ENCODE results near the gene SND1.

SND1 gene

GRCh38 chr7:127957886-127958285 lies 305.9 kb downstream of the SND1 start:
- Histone ChIP-seq H3K9me2 (replicated peaks; ENCODE audit: insufficient read depth, low read length) (no peaks in the 10 kb centered on the region), H3K36me3 (replicated peaks; ENCODE audit: insufficient read depth, low read length) (no peaks in the 10 kb centered on the region; the same call in 1 of the 2 replicates), H3K27ac (ENCODE audit: low read length) (no peak overlapping the region), H2AFZ (ENCODE audit: low read length) (no peak overlapping the region), H3K27me3 (replicated peaks; ENCODE audit: insufficient read depth, low read length) (no peaks in the 10 kb centered on the region), H3K4me1 (ENCODE audit: low read length) (peaks cover 29% of the 10 kb centered on the region), H3K4me2 (ENCODE audit: low read depth, low read length) (no peak overlapping the region), H3K9ac (ENCODE audit: low read length) (no peak overlapping the region), H3K9me3 (replicated peaks; ENCODE audit: insufficient read depth, low read length) (no peaks in the 10 kb centered on the region), H3K79me2 (ENCODE audit: low read length) (peaks cover 76% of the 10 kb centered on the region), H4K20me1 (ENCODE audit: insufficient read depth, low read length) (no peaks in the 10 kb centered on the region), H3K4me3 (ENCODE audit: low read length) (no peak overlapping the region), H3F3A (ENCODE audit: insufficient read depth, low read length) (peaks cover 9% of the 10 kb centered on the region; the same call in 1 of the 2 replicates)
- DNase-seq, result no peak
- no peak for TF ChIP-seq EZH2 (optimal IDR thresholded peaks at IDR 0.05; ENCODE audit: low read depth, low read length)
- TF ChIP-seq, protein P1, sequence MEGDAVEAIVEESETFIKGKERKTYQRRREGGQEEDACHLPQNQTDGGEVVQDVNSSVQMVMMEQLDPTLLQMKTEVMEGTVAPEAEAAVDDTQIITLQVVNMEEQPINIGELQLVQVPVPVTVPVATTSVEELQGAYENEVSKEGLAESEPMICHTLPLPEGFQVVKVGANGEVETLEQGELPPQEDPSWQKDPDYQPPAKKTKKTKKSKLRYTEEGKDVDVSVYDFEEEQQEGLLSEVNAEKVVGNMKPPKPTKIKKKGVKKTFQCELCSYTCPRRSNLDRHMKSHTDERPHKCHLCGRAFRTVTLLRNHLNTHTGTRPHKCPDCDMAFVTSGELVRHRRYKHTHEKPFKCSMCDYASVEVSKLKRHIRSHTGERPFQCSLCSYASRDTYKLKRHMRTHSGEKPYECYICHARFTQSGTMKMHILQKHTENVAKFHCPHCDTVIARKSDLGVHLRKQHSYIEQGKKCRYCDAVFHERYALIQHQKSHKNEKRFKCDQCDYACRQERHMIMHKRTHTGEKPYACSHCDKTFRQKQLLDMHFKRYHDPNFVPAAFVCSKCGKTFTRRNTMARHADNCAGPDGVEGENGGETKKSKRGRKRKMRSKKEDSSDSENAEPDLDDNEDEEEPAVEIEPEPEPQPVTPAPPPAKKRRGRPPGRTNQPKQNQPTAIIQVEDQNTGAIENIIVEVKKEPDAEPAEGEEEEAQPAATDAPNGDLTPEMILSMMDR (IDR thresholded peaks at IDR 0.05; ENCODE audit: low read length), result no peak
- no peak for TF ChIP-seq EZH2phosphoT487 (IDR thresholded peaks at IDR 0.05; ENCODE audit: low read length)

DNA sequence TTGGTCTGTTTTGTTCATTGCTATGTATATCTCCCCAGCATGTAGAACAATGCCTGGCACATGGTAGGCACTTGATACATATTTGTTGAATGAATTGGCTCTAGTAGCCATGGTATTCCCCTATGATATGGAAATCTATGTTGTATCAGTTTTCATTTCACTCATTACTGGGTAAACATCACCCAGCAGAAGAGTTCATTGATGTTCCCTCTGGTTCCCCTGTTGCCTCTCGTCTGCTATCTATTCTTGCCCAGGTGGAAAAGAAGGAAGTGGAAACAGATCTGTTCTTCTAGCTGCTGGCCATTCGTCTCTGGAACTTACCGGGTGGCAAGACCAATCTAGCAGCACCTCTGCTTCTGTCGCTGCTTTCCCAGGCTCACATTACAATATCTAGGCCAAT lies 307.8 kb downstream of the SND1 start:
- H3F3A ChIP-seq (ENCODE audit: insufficient read depth, low read length), result peaks cover 9% of the 10 kb centered on the region; the same call in 1 of the 2 replicates
- TF ChIP-seq EZH2 (optimal IDR thresholded peaks at IDR 0.05; ENCODE audit: low read depth, low read length), result no peak
- TF ChIP-seq, protein P1 (IDR thresholded peaks at IDR 0.05; ENCODE audit: low read length), result no peak
- no peak for TF ChIP-seq EZH2phosphoT487 (IDR thresholded peaks at IDR 0.05; ENCODE audit: low read length)
- no peaks in the 10 kb centered on the region for H3K27me3 ChIP-seq (replicated peaks; ENCODE audit: insufficient read depth, low read length)
- DNase-seq, result no peak
- H2AFZ ChIP-seq (ENCODE audit: low read length), result no peak overlapping the region
- H3K9ac ChIP-seq (ENCODE audit: low read length), result no peak overlapping the region
- H3K4me1 ChIP-seq (ENCODE audit: low read length), result peaks cover 29% of the 10 kb centered on the region
- H3K4me3 ChIP-seq (ENCODE audit: low read length), result no peak overlapping the region
- H3K27ac ChIP-seq (ENCODE audit: low read length), result peak overlapping the region; percentile 5; the same call in 1 of the 2 replicates
- no peaks in the 10 kb centered on the region for H3K9me2 ChIP-seq (replicated peaks; ENCODE audit: insufficient read depth, low read length)
- H3K79me2 ChIP-seq (ENCODE audit: low read length), result peaks cover 62% of the 10 kb centered on the region
- H3K9me3 ChIP-seq (replicated peaks; ENCODE audit: insufficient read depth, low read length), result no peaks in the 10 kb centered on the region
- no peaks in the 10 kb centered on the region; the same call in 1 of the 2 replicates for H3K36me3 ChIP-seq (replicated peaks; ENCODE audit: insufficient read depth, low read length)
- no peak overlapping the region for H3K4me2 ChIP-seq (ENCODE audit: low read depth, low read length)
- H4K20me1 ChIP-seq (ENCODE audit: insufficient read depth, low read length), result no peaks in the 10 kb centered on the region

- Histone ChIP-seq H2AFZ (ENCODE audit: low read length) (no peak overlapping the region), H3K4me1 (ENCODE audit: low read length) (peaks cover 29% of the 10 kb centered on the region), H4K20me1 (ENCODE audit: insufficient read depth, low read length) (no peaks in the 10 kb centered on the region), H3K79me2 (ENCODE audit: low read length) (peaks cover 43% of the 10 kb centered on the region), H3K27me3 (replicated peaks; ENCODE audit: insufficient read depth, low read length) (no peaks in the 10 kb centered on the region), H3K4me3 (ENCODE audit: low read length) (no peak overlapping the region), H3K36me3 (replicated peaks; ENCODE audit: insufficient read depth, low read length) (no peaks in the 10 kb centered on the region; the same call in 1 of the 2 replicates), H3K9me2 (replicated peaks; ENCODE audit: insufficient read depth, low read length) (no peaks in the 10 kb centered on the region), H3F3A (ENCODE audit: insufficient read depth, low read length) (peaks cover 9% of the 10 kb centered on the region; the same call in 1 of the 2 replicates), H3K9me3 (replicated peaks; ENCODE audit: insufficient read depth, low read length) (no peaks in the 10 kb centered on the region), H3K4me2 (ENCODE audit: low read depth, low read length) (no peak overlapping the region), H3K27ac (ENCODE audit: low read length) (no peak overlapping the region), H3K9ac (ENCODE audit: low read length) (no peak overlapping the region)
- TF ChIP-seq, protein P1 (IDR thresholded peaks at IDR 0.05; ENCODE audit: low read length), result no peak
- TF ChIP-seq EZH2phosphoT487 (IDR thresholded peaks at IDR 0.05; ENCODE audit: low read length), result no peak
- no peak for DNase-seq
These were observed 309.9 kb downstream of the SND1 start for GRCh38 chr7:127961786-127962453.

Measured in MM.1S (cell line).